Mesenchymal stem cell (in vitro differentiated cells and primary cell): ENCODE measurements around the gene ADPRHL1.
"Not testable (repeated sequence)": the region's sequence is repeated elsewhere in the genome, so short reads cannot be mapped to it uniquely, and the experiment has no call there.

Source experiments
- DNase-seq: peaks from one replicate; pipeline ENCODE4 v3.0.0-alpha.2; 2013
- H2AFZ ChIP-seq: one replicate; pipeline ENCODE4 v1.6.1; 2013; ENCODE audit warnings: low read depth, mild to moderate bottlenecking, control low read depth, inconsistent platforms, low read length, moderate library complexity
- H2AK5ac ChIP-seq: 2 replicates; pipeline ENCODE4 v1.6.1; 2013; ENCODE audit warnings: low read length, moderate library complexity, mild to moderate bottlenecking, inconsistent platforms; ENCODE audit not compliant: severe bottlenecking
- H2BK120ac ChIP-seq: one replicate; pipeline ENCODE4 v1.6.1; 2013; ENCODE audit warnings: low read depth, mild to moderate bottlenecking, inconsistent platforms, low read length, moderate library complexity
- H2BK12ac ChIP-seq, 2 experiments: one replicate each; pipeline ENCODE4 v1.6.1; 2013; ENCODE audit warnings: inconsistent platforms in 2 of 2, low read length in 2 of 2, mild to moderate bottlenecking in 2 of 2, moderate library complexity in 2 of 2, control low read depth in 1 of 2
- H2BK15ac ChIP-seq: one replicate; pipeline ENCODE4 v1.6.1; 2013; ENCODE audit warnings: mild to moderate bottlenecking, low read depth, inconsistent platforms; ENCODE audit not compliant: poor library complexity, severe bottlenecking
- H2BK5ac ChIP-seq: 2 replicates; pipeline ENCODE4 v1.6.1; 2013; ENCODE audit warnings: low read depth, mild to moderate bottlenecking, low read length, control low read depth, inconsistent platforms; ENCODE audit not compliant: poor library complexity, severe bottlenecking
- H3K14ac ChIP-seq, 2 experiments: one replicate each; pipeline ENCODE4 v1.6.1; 2013; ENCODE audit warnings: inconsistent platforms in 2 of 2, low read length in 2 of 2, control low read depth in 1 of 2, mild to moderate bottlenecking in 1 of 2, moderate library complexity in 1 of 2
- H3K18ac ChIP-seq, 2 experiments: one replicate each; pipeline ENCODE4 v1.6.1; 2013; ENCODE audit warnings: inconsistent platforms in 2 of 2, low read length in 2 of 2, control low read depth in 1 of 2, low read depth in 1 of 2, mild to moderate bottlenecking in 1 of 2
- H3K23ac ChIP-seq, 2 experiments: one replicate each; pipeline ENCODE4 v1.6.1; 2013; ENCODE audit warnings: inconsistent platforms in 2 of 2, low read length in 2 of 2, mild to moderate bottlenecking in 2 of 2, moderate library complexity in 2 of 2, control low read depth in 1 of 2
- H3K27ac ChIP-seq: 2 replicates; pipeline ENCODE4 v1.5.1; 2013; ENCODE audit warnings: mild to moderate bottlenecking, moderate library complexity, low read length, control low read depth, inconsistent platforms; ENCODE audit not compliant: poor library complexity, severe bottlenecking
- H3K27me3 ChIP-seq, 2 experiments: 2 replicates each; pipeline versions ENCODE4 v1.6.1 to v1.7.0; 2013; ENCODE audit warnings: low read length in 2 of 2, mild to moderate bottlenecking in 2 of 2, moderate library complexity in 2 of 2, control low read depth in 1 of 2, inconsistent platforms in 1 of 2; ENCODE audit not compliant: control insufficient read depth in 1 of 2, insufficient read depth in 1 of 2
- H3K36me3 ChIP-seq, 2 experiments: 2 replicates each; pipeline versions ENCODE4 v1.6.1 to v1.7.0; 2013; ENCODE audit warnings: low read length in 2 of 2, control low read depth in 1 of 2, inconsistent platforms in 1 of 2, low read depth in 1 of 2, mild to moderate bottlenecking in 1 of 2; ENCODE audit not compliant: insufficient read depth in 2 of 2, control insufficient read depth in 1 of 2
- H3K4ac ChIP-seq, 2 experiments: one replicate each; pipeline ENCODE4 v1.6.1; 2013; ENCODE audit warnings: inconsistent platforms in 2 of 2, low read length in 2 of 2, mild to moderate bottlenecking in 2 of 2, moderate library complexity in 2 of 2, control low read depth in 1 of 2, low read depth in 1 of 2
- H3K4me1 ChIP-seq: 2 replicates; pipeline ENCODE4 v1.6.1; 2013; ENCODE audit warnings: low read depth, low read length, control low read depth; ENCODE audit not compliant: control insufficient read depth, insufficient read depth
- H3K4me2 ChIP-seq: 2 replicates; pipeline ENCODE4 v1.6.1; 2013; ENCODE audit warnings: low read length, mild to moderate bottlenecking, inconsistent platforms; ENCODE audit not compliant: poor library complexity, severe bottlenecking
- H3K4me3 ChIP-seq, 2 experiments: 2 replicates each; pipeline versions ENCODE4 v1.5.1 to v1.7.0; 2013; ENCODE audit warnings: low read length in 2 of 2, mild to moderate bottlenecking in 2 of 2, control low read depth in 1 of 2, low read depth in 1 of 2; ENCODE audit not compliant: insufficient read depth in 1 of 2
- H3K79me1 ChIP-seq: replicated peaks from 2 replicates; pipeline ENCODE4 v1.6.1; 2013; ENCODE audit warnings: mild to moderate bottlenecking, control low read depth, low read length, inconsistent platforms; ENCODE audit not compliant: poor library complexity, severe bottlenecking
- H3K9ac ChIP-seq: 2 replicates; pipeline ENCODE4 v1.7.0; 2013; ENCODE audit warnings: mild to moderate bottlenecking, low read length, moderate library complexity
- H3K9me3 ChIP-seq: 2 replicates; pipeline ENCODE4 v1.7.0; 2013; ENCODE audit warnings: mild to moderate bottlenecking, low read length; ENCODE audit not compliant: control insufficient read depth
- H4K8ac ChIP-seq: one replicate; pipeline ENCODE4 v1.6.1; 2013; ENCODE audit warnings: inconsistent platforms, mild to moderate bottlenecking, low read length, moderate library complexity
- H4K91ac ChIP-seq: one replicate; pipeline ENCODE4 v1.6.1; 2013; ENCODE audit warnings: mild to moderate bottlenecking, low read length, inconsistent platforms
- WGBS: methylation state at CpG from one replicate; pipeline ENCODE4 v1.1.7; 2013; ENCODE audit warnings: mixed read lengths; 5-methylcytosine and 5-hydroxymethylcytosine counted together

Gene ADPRHL1

DNA sequence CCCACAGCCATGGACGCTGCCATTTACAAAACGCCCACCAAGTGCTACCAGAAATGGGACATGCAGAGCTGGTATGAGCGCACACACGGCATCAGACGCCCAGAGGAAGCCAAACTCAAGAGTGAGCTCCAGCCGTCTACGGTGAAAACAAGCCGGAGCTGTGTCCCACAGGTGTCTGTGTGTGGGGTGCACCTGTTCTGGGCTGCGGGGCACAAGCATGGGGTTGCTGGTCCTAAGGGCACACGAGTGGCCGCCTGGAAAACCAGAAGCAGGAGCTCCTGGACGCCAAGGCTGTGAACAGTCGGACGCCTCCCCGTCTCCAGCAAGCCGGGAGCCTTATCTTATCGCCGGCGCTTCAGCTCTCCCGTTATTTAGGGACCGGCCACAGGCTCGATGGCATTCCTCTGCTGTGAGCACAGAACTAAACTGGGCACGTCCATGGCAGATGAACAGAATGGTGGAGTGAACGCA lies 1.3 kb downstream of the ADPRHL1 start:
- no peak overlapping the region for H3K4ac ChIP-seq
- no peak overlapping the region for H2BK120ac ChIP-seq
- peaks cover 8% of the 10 kb centered on the region for H3K4me1 ChIP-seq
- no peak overlapping the region for H3K4me2 ChIP-seq
- no peak overlapping the region for H3K18ac ChIP-seq
- no peak overlapping the region for H3K23ac ChIP-seq
- H3K27ac ChIP-seq = no peak overlapping the region
- H2BK5ac ChIP-seq = no peak overlapping the region
- no peak overlapping the region for H2AK5ac ChIP-seq
- H3K79me1 ChIP-seq = peaks cover 10% of the 10 kb centered on the region
- H2AFZ ChIP-seq = no peak overlapping the region
- no peak overlapping the region for H3K4me3 ChIP-seq
- H4K8ac ChIP-seq = no peak overlapping the region
- no peak overlapping the region for H3K9ac ChIP-seq
- no peak overlapping the region for H3K14ac ChIP-seq
- H2BK15ac ChIP-seq = no peak overlapping the region
- H3K27me3 ChIP-seq = no peaks in the 10 kb centered on the region
- no peak for DNase-seq
- no peak overlapping the region for H4K91ac ChIP-seq
- WGBS = 96% methylated on average over 24 of the region's 24 CpGs
- H2BK12ac ChIP-seq = no peak overlapping the region
- H3K36me3 ChIP-seq = peaks cover 43 to 47% of the 10 kb centered on the region in 2 experiments
- H3K9me3 ChIP-seq = no peaks in the 10 kb centered on the region

DNA sequence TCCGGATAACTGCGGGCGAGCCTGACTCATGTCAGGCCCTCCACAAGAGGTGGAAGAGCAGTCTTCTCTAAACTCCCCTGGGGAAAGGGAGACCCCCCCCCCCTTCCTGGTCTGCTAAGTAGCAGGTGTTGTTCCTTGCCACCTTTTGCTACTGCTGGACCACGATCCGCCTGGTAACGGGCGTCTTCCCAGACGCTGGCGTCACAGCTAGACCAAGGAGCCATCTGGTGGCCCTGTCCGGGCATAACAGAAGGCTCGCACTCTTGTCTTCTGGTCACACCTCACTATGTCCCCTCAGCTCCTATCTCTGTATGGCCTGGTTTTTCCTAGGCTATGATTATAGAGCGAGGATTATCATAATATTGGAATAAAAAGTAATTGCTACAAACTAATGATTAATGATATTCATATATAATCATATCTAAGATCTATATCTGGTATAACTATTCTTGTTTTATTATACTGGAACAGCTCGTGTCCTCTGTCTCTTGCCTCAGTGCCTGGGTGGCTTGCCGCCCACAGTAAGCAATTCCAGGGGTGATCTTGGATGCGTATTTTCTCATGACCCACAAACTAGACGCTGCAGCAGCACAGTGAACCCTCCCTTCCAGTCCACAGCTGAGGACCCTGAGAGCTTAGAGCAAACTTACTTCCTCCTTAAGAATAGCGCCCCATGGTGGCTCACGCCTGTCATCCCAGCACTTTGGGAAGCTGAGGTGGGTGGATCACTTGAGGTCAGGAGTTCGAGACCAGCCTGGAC lies 2.2 kb downstream of the ADPRHL1 start:
- H3K27ac ChIP-seq, H4K91ac ChIP-seq, H2BK5ac ChIP-seq, H3K4me2 ChIP-seq, H3K4ac ChIP-seq, H3K27me3 ChIP-seq, H3K14ac ChIP-seq, H3K23ac ChIP-seq, H3K18ac ChIP-seq, H3K79me1 ChIP-seq, H2BK12ac ChIP-seq, H4K8ac ChIP-seq, DNase-seq, H3K9ac ChIP-seq, H2BK15ac ChIP-seq, H2AK5ac ChIP-seq, H3K4me3 ChIP-seq, H3K9me3 ChIP-seq, H2AFZ ChIP-seq, H2BK120ac ChIP-seq: not testable (repeated sequence)
- WGBS = 97% methylated on average over 8 of the region's 19 CpGs
- Histone ChIP-seq H3K4me1 (peaks cover 16% of the 10 kb centered on the region), H3K36me3 (peaks cover 36 to 39% of the 10 kb centered on the region in 2 experiments)

DNA sequence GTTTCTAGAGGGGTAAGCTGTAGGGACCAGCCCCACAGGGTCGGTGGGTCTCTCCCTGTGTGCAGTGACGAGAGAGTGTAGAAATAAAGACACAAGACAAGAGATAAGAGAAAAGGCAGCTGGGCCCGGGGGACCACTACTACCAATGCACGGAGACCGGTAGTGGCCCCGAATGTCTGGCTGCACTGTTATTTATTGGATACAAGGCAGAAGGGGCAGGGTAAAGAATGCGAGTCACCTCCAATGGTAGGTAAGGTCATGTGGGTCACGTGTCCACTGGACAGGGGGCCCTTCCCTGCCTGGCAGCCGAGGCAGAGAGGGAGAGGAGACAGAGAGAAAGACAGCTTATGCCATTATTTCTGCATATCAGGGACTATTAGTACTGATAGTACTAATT lies 2.9 kb downstream of the ADPRHL1 start:
- H2BK120ac ChIP-seq, H2BK5ac ChIP-seq, H4K91ac ChIP-seq, H3K4ac ChIP-seq, H3K18ac ChIP-seq, H2BK15ac ChIP-seq, H3K23ac ChIP-seq, H3K4me2 ChIP-seq, DNase-seq, H3K9me3 ChIP-seq, H2BK12ac ChIP-seq, H3K14ac ChIP-seq, H4K8ac ChIP-seq, H3K27me3 ChIP-seq, H3K79me1 ChIP-seq, H3K27ac ChIP-seq, H2AFZ ChIP-seq, H3K4me3 ChIP-seq, H2AK5ac ChIP-seq: not testable (repeated sequence)
- peaks cover 29 to 35% of the 10 kb centered on the region in 2 experiments for H3K36me3 ChIP-seq
- peak overlapping the region; percentile 90 for H3K9ac ChIP-seq
- 95% methylated on average over 6 of the region's 9 CpGs for WGBS
- peaks cover 23% of the 10 kb centered on the region for H3K4me1 ChIP-seq

DNA sequence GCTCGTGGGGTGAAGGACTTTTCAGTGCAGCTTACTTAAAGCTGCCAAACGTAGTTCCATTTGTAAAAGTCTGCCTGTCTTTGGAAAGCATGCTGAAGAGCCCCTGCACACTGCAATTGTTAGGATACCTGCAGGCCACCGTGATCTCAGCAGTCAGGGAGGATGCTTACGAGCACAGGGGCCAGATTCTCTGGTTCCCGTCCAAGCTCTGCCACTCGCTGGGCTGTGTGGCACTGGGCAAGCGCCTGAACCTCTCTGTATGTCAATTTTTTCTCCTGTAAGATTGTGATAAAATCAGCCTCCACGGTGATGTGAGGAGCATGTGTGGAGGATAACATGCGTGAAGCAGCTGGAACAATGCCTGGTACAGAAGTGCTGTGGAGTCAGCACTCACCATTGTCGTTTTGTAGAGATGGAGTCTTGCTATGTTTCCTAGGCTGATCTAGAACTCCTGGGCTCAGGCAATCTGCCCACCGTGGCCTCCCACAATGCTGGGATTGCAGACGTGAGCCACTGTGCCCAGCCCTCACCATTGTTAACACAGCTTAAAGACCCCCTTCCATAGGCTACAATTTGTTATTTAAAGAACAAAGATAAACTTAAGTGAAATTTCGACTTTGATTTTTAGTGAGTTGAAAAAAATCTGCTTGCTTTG lies 3.5 kb downstream of the ADPRHL1 start:
- Histone ChIP-seq H3K79me1 (peaks cover 8% of the 10 kb centered on the region), H2BK5ac (no peak overlapping the region), H3K18ac (no peak overlapping the region)

More for the DNA sequence above, 3.5 kb downstream of the ADPRHL1 start:
- Histone ChIP-seq H3K23ac (no peak overlapping the region), H3K4me2 (no peak overlapping the region), H4K8ac (no peak overlapping the region), H3K9me3 (no peaks in the 10 kb centered on the region), H3K4me3 (peak overlapping the region in 1 of 2 experiments; percentile 91), H3K36me3 (peaks cover 24 to 30% of the 10 kb centered on the region in 2 experiments), H2BK12ac (no peak overlapping the region), H2AK5ac (no peak overlapping the region), H2BK15ac (no peak overlapping the region), H3K14ac (no peak overlapping the region), H3K27me3 (no peaks in the 10 kb centered on the region), H3K9ac (peak overlapping the region; percentile 90), H2BK120ac (no peak overlapping the region), H2AFZ (no peak overlapping the region), H3K27ac (no peak overlapping the region), H3K4me1 (peaks cover 28% of the 10 kb centered on the region), H3K4ac (no peak overlapping the region), H4K91ac (no peak overlapping the region)
- DNase-seq = no peak
- WGBS = 93% methylated on average over 12 of the region's 13 CpGs
